Measurements from ENCODE around the gene CFAP210. TPM values are rescaled to one million over a fixed set of nuclear protein-coding genes. Genes with fewer than 3 reads are reported as not detected.

Gene CFAP210
- total RNA-seq, 4 donors from 2014 or later: not detected

DNA sequence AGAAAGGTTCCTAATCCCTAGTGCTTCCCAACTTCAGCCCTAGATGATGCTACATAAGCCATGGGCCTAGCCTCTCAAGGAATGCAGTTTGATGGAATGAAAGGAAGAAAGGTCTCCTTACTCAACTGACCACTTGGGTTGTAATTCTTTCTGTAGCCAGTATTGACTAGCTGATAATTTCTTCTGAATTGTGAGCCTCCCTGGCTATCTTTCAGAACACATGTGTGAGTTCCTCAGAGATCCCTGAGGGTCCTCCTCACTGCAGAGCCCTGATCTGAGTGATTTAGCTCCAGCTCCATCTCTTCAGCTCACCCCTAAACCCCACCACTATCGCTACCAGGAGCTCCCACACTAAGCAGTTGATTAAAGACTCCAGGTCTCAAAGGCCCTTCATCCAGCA, 31.5 kb downstream of the CFAP210 start:
- no peaks in the 10 kb centered on the region for H3K27me3 ChIP-seq
- TF ChIP-seq POLR2A (IDR thresholded peaks at IDR 0.05) (no peak), CTCF (IDR thresholded peaks at IDR 0.05) (no peak)
- no peak for DNase-seq
- no peaks in the 10 kb centered on the region for H3K36me3 ChIP-seq
- H3K4me3 ChIP-seq: no peak overlapping the region
- no peaks in the 10 kb centered on the region for H3K4me1 ChIP-seq
- no peaks in the 10 kb centered on the region for H3K9me3 ChIP-seq
- H3K27ac ChIP-seq: no peak overlapping the region

- H3K4me1 ChIP-seq: no peaks in the 10 kb centered on the region
- DNase-seq: no peak
- H3K27me3 ChIP-seq: no peaks in the 10 kb centered on the region
- H3K9me3 ChIP-seq: no peaks in the 10 kb centered on the region
- TF ChIP-seq POLR2A (IDR thresholded peaks at IDR 0.05) (no peak), CTCF (IDR thresholded peaks at IDR 0.05) (no peak)
- H3K27ac ChIP-seq: no peak overlapping the region
- no peaks in the 10 kb centered on the region for H3K36me3 ChIP-seq
- no peak overlapping the region for H3K4me3 ChIP-seq
These were observed 32.9 kb downstream of the CFAP210 start for GRCh38 chr2:169661265-169661664.

GRCh38 chr2:169659320-169659719, 34.9 kb downstream of the CFAP210 start:
- no peak overlapping the region for H3K27ac ChIP-seq
- H3K9me3 ChIP-seq: no peaks in the 10 kb centered on the region
- H3K4me1 ChIP-seq: no peaks in the 10 kb centered on the region
- DNase-seq: no peak
- no peak overlapping the region for H3K4me3 ChIP-seq
- TF ChIP-seq CTCF (IDR thresholded peaks at IDR 0.05) (no peak), POLR2A (IDR thresholded peaks at IDR 0.05) (no peak)
- no peaks in the 10 kb centered on the region for H3K27me3 ChIP-seq
- no peaks in the 10 kb centered on the region for H3K36me3 ChIP-seq

- DNase-seq: no peak
- Histone ChIP-seq H3K27me3 (no peaks in the 10 kb centered on the region), H3K4me1 (no peaks in the 10 kb centered on the region), H3K4me3 (no peak overlapping the region), H3K9me3 (no peaks in the 10 kb centered on the region), H3K36me3 (no peaks in the 10 kb centered on the region), H3K27ac (no peak overlapping the region)
- TF ChIP-seq POLR2A (IDR thresholded peaks at IDR 0.05) (no peak), CTCF (IDR thresholded peaks at IDR 0.05) (no peak)
These were observed 35.3 kb downstream of the CFAP210 start for GRCh38 chr2:169658877-169659276.

DNA sequence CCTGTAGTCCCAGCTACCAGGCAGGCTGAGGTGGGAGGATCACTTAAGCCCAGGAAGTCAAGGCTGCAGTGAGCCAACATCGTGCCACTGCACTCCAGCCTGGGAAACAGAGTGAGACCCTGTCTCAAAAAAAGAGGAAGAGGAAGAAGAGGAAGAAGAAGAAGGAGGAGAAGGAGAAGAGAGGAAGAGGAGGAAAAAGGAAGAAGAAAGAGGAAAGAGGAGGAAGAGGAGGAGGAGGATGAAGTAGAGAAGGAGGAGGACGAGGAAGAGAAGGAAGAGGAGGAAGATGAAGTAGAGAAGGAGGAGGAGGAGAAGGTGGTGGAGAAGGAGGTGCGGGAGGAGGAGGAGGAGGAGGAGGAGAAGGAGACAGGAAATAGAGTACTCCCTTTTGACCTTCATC, 38.0 kb downstream of the CFAP210 start:
- H3K9me3 ChIP-seq: no peaks in the 10 kb centered on the region
- H3K4me1 ChIP-seq: no peaks in the 10 kb centered on the region
- H3K4me3 ChIP-seq: no peak overlapping the region
- H3K36me3 ChIP-seq: no peaks in the 10 kb centered on the region
- H3K27ac ChIP-seq: no peak overlapping the region
- no peak for DNase-seq
- no peaks in the 10 kb centered on the region for H3K27me3 ChIP-seq
- TF ChIP-seq CTCF (IDR thresholded peaks at IDR 0.05) (no peak), POLR2A (IDR thresholded peaks at IDR 0.05) (no peak)

GRCh38 chr2:169653636-169654035, 40.6 kb downstream of the CFAP210 start:
- Histone ChIP-seq H3K9me3 (no peaks in the 10 kb centered on the region), H3K27me3 (no peaks in the 10 kb centered on the region), H3K27ac (no peak overlapping the region), H3K4me1 (no peaks in the 10 kb centered on the region), H3K36me3 (no peaks in the 10 kb centered on the region), H3K4me3 (no peak overlapping the region)
- TF ChIP-seq CTCF (IDR thresholded peaks at IDR 0.05): no peak
- no peak for DNase-seq
